ENCODE results near the gene CYB5R4. TPM values are rescaled to one million over a fixed set of nuclear protein-coding genes. Genes with fewer than 3 reads are reported as not detected.

CYB5R4 gene
- total and polyA plus RNA-seq, 2 donors (not counting 1 experiment from before 2014, with no cell fraction given) = 4.3 to 10.6 TPM

DNA sequence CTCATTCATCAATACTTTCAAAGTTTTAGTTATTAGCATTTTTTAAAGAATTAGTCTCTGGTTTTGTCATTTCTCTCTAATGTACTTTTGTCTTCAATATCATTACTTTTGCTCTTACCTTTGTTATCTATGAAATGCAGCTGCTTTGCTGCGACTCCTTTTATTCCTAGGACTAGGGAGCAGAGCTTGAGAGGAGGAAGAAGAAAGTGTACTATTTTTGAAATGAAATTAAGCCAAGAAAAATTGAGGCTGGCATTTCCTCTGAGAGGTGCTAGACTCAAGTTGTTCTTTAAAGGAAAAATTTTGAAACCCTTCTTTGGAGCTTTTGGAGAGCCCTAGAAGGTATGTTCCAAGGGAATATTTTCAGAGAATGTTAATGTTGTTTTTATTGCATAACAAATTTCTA lies 125.8 kb downstream of the CYB5R4 start:
- H3K9me3 ChIP-seq (ENCODE audit: control insufficient read depth, insufficient read depth, low read depth, low read length) = no peaks in the 10 kb centered on the region
- no peak overlapping the region for H3K4me3 ChIP-seq (replicated peaks in 1 of 4; ENCODE audit: control extremely low read depth in 1 of 4, insufficient read depth in 1 of 4, low read depth in 3 of 4, low read length in 4 of 4)
- H3K27me3 ChIP-seq (ENCODE audit: control insufficient read depth, insufficient read depth, low read length) = no peaks in the 10 kb centered on the region
- H3K27ac ChIP-seq (ENCODE audit: insufficient read depth, low read length) = no peak overlapping the region
- H3K79me2 ChIP-seq (ENCODE audit: control insufficient read depth, insufficient read depth, low read length) = no peaks in the 10 kb centered on the region
- H3K4me1 ChIP-seq (ENCODE audit: control insufficient read depth, extremely low read depth, insufficient read depth, low read length) = no peaks in the 10 kb centered on the region
- TF ChIP-seq EZH2 (IDR thresholded peaks at IDR 0.05; ENCODE audit: low read length, missing control alignments) = no peak
- TF ChIP-seq, protein P1, sequence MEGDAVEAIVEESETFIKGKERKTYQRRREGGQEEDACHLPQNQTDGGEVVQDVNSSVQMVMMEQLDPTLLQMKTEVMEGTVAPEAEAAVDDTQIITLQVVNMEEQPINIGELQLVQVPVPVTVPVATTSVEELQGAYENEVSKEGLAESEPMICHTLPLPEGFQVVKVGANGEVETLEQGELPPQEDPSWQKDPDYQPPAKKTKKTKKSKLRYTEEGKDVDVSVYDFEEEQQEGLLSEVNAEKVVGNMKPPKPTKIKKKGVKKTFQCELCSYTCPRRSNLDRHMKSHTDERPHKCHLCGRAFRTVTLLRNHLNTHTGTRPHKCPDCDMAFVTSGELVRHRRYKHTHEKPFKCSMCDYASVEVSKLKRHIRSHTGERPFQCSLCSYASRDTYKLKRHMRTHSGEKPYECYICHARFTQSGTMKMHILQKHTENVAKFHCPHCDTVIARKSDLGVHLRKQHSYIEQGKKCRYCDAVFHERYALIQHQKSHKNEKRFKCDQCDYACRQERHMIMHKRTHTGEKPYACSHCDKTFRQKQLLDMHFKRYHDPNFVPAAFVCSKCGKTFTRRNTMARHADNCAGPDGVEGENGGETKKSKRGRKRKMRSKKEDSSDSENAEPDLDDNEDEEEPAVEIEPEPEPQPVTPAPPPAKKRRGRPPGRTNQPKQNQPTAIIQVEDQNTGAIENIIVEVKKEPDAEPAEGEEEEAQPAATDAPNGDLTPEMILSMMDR (conservative IDR thresholded peaks at IDR 0.05 in 1 of 2, IDR thresholded peaks at IDR 0.05 in 1 of 2; ENCODE audit: low read depth in 1 of 2, low read length in 2 of 2) = no peak
- H4K20me1 ChIP-seq (ENCODE audit: control insufficient read depth, extremely low read depth, insufficient read depth, low read length) = no peaks in the 10 kb centered on the region
- no peak overlapping the region for H3K4me2 ChIP-seq (ENCODE audit: extremely low read depth, insufficient read depth, low read length)
- no peak for DNase-seq (ENCODE audit: low read depth in 2 of 2)
- no peak overlapping the region for H3K9ac ChIP-seq (ENCODE audit: insufficient read depth, low read length)
- H2AFZ ChIP-seq (ENCODE audit: low read length) = no peak overlapping the region
- H3K36me3 ChIP-seq (ENCODE audit: control insufficient read depth, insufficient read depth, low read length) = no peaks in the 10 kb centered on the region

- no peak overlapping the region for H3K4me2 ChIP-seq (ENCODE audit: extremely low read depth, insufficient read depth, low read length)
- H3K27me3 ChIP-seq (ENCODE audit: control insufficient read depth, insufficient read depth, low read length) = no peaks in the 10 kb centered on the region
- H3K9ac ChIP-seq (ENCODE audit: insufficient read depth, low read length) = no peak overlapping the region
- H3K27ac ChIP-seq (ENCODE audit: insufficient read depth, low read length) = no peak overlapping the region
- no peaks in the 10 kb centered on the region for H3K36me3 ChIP-seq (ENCODE audit: control insufficient read depth, insufficient read depth, low read length)
- no peaks in the 10 kb centered on the region for H4K20me1 ChIP-seq (ENCODE audit: control insufficient read depth, extremely low read depth, insufficient read depth, low read length)
- no peak for TF ChIP-seq EZH2 (IDR thresholded peaks at IDR 0.05; ENCODE audit: low read length, missing control alignments)
- TF ChIP-seq, protein P1 (conservative IDR thresholded peaks at IDR 0.05 in 1 of 2, IDR thresholded peaks at IDR 0.05 in 1 of 2; ENCODE audit: low read depth in 1 of 2, low read length in 2 of 2) = no peak
- H2AFZ ChIP-seq (ENCODE audit: low read length) = no peak overlapping the region
- no peaks in the 10 kb centered on the region for H3K9me3 ChIP-seq (ENCODE audit: control insufficient read depth, insufficient read depth, low read depth, low read length)
- no peak overlapping the region for H3K4me3 ChIP-seq (replicated peaks in 1 of 4; ENCODE audit: control extremely low read depth in 1 of 4, insufficient read depth in 1 of 4, low read depth in 3 of 4, low read length in 4 of 4)
- H3K79me2 ChIP-seq (ENCODE audit: control insufficient read depth, insufficient read depth, low read length) = no peaks in the 10 kb centered on the region
- DNase-seq (ENCODE audit: low read depth in 2 of 2) = no peak
- H3K4me1 ChIP-seq (ENCODE audit: control insufficient read depth, extremely low read depth, insufficient read depth, low read length) = no peaks in the 10 kb centered on the region
These were observed 126.2 kb downstream of the CYB5R4 start for GRCh38 chr6:83985715-83986114.

GRCh38 chr6:83998021-83998584 lies 138.6 kb downstream of the CYB5R4 start:
- no peak overlapping the region for H3K27ac ChIP-seq (ENCODE audit: insufficient read depth, low read length)
- H3K9me3 ChIP-seq (ENCODE audit: control insufficient read depth, insufficient read depth, low read depth, low read length) = no peaks in the 10 kb centered on the region
- no peak for DNase-seq (ENCODE audit: low read depth in 2 of 2)
- TF ChIP-seq, protein P1 (conservative IDR thresholded peaks at IDR 0.05 in 1 of 2, IDR thresholded peaks at IDR 0.05 in 1 of 2; ENCODE audit: low read depth in 1 of 2, low read length in 2 of 2) = no peak
- TF ChIP-seq EZH2 (IDR thresholded peaks at IDR 0.05; ENCODE audit: low read length, missing control alignments) = no peak
- no peak overlapping the region for H3K4me2 ChIP-seq (ENCODE audit: extremely low read depth, insufficient read depth, low read length)
- no peaks in the 10 kb centered on the region for H3K27me3 ChIP-seq (ENCODE audit: control insufficient read depth, insufficient read depth, low read length)
- H3K36me3 ChIP-seq (ENCODE audit: control insufficient read depth, insufficient read depth, low read length) = no peaks in the 10 kb centered on the region
- no peak overlapping the region for H2AFZ ChIP-seq (ENCODE audit: low read length)
- H3K79me2 ChIP-seq (ENCODE audit: control insufficient read depth, insufficient read depth, low read length) = no peaks in the 10 kb centered on the region
- H3K4me1 ChIP-seq (ENCODE audit: control insufficient read depth, extremely low read depth, insufficient read depth, low read length) = no peaks in the 10 kb centered on the region
- H4K20me1 ChIP-seq (ENCODE audit: control insufficient read depth, extremely low read depth, insufficient read depth, low read length) = no peaks in the 10 kb centered on the region
- H3K9ac ChIP-seq (ENCODE audit: insufficient read depth, low read length) = no peak overlapping the region
- no peak overlapping the region for H3K4me3 ChIP-seq (replicated peaks in 1 of 4; ENCODE audit: control extremely low read depth in 1 of 4, insufficient read depth in 1 of 4, low read depth in 3 of 4, low read length in 4 of 4)

Data from fibroblast of lung (primary cell).